H9 (cell line): Measurements from ENCODE around the gene MSL3. TPM values are rescaled to one million over a fixed set of nuclear protein-coding genes. Genes with fewer than 3 reads are reported as not detected.

Experiments used
- DNase-seq: peaks from one replicate; pipeline ENCODE4 v3.0.0-alpha.2; 2017
- H2AFZ ChIP-seq: one replicate; pipeline ENCODE4 v1.6.1; 2013; ENCODE audit warnings: mild to moderate bottlenecking, low read length, control low read depth, moderate library complexity
- H2AK5ac ChIP-seq: 2 replicates; pipeline ENCODE4 v1.6.1; 2013; ENCODE audit warnings: low read length, control low read depth, mixed read lengths; ENCODE audit not compliant: insufficient read length
- H2BK120ac ChIP-seq: one replicate; pipeline ENCODE4 v1.6.1; 2013; ENCODE audit warnings: low read depth, mild to moderate bottlenecking, low read length, control low read depth, inconsistent platforms; ENCODE audit not compliant: poor library complexity, severe bottlenecking
- H2BK12ac ChIP-seq: 2 replicates; pipeline ENCODE4 v1.6.1; 2013; ENCODE audit warnings: low read length, control low read depth, mixed read lengths, low read depth; ENCODE audit not compliant: insufficient read length
- H2BK15ac ChIP-seq: 2 replicates; pipeline ENCODE4 v1.6.1; 2013; ENCODE audit warnings: low read depth, low read length, control low read depth
- H2BK20ac ChIP-seq: one replicate; pipeline ENCODE4 v1.6.1; 2013; ENCODE audit warnings: low read depth, mild to moderate bottlenecking, low read length, control low read depth, inconsistent platforms; ENCODE audit not compliant: poor library complexity, severe bottlenecking
- H2BK5ac ChIP-seq: 2 replicates; pipeline ENCODE4 v1.6.1; 2013; ENCODE audit warnings: low read length, control low read depth, mixed read lengths; ENCODE audit not compliant: insufficient read length
- H3K14ac ChIP-seq: 2 replicates; pipeline ENCODE4 v1.6.1; 2013; ENCODE audit warnings: low read length, control low read depth; ENCODE audit not compliant: insufficient read depth
- H3K18ac ChIP-seq: 2 replicates; pipeline ENCODE4 v1.6.1; 2013; ENCODE audit warnings: low read depth, mild to moderate bottlenecking, mixed read lengths, low read length, control low read depth; ENCODE audit not compliant: insufficient read length
- H3K23ac ChIP-seq: 2 replicates; pipeline ENCODE4 v1.6.1; 2013; ENCODE audit warnings: low read length, control low read depth, mixed read lengths, low read depth; ENCODE audit not compliant: insufficient read length
- H3K23me2 ChIP-seq: 2 replicates; pipeline ENCODE4 v1.6.1; 2013; ENCODE audit warnings: low read depth, mild to moderate bottlenecking, mixed read lengths, low read length, control low read depth; ENCODE audit not compliant: insufficient read length, poor library complexity, severe bottlenecking
- H3K27ac ChIP-seq: 2 replicates; pipeline ENCODE4 v1.5.1; 2013; ENCODE audit warnings: low read length, control low read depth, mixed read lengths, low read depth; ENCODE audit not compliant: insufficient read length
- H3K27me3 ChIP-seq: 2 replicates; pipeline ENCODE4 v1.6.1; 2013; ENCODE audit warnings: low read length, control low read depth, inconsistent platforms; ENCODE audit not compliant: insufficient read depth
- H3K4ac ChIP-seq: 2 replicates; pipeline ENCODE4 v1.6.1; 2013; ENCODE audit warnings: low read depth, mild to moderate bottlenecking, control low read depth, inconsistent platforms, low read length, moderate library complexity
- H3K4me1 ChIP-seq: 2 replicates; pipeline ENCODE4 v1.6.1; 2013; ENCODE audit warnings: low read length, control low read depth, inconsistent platforms; ENCODE audit not compliant: insufficient read depth
- H3K4me2 ChIP-seq: 2 replicates; pipeline ENCODE4 v1.6.1; 2013; ENCODE audit warnings: low read length, control low read depth, mixed read lengths; ENCODE audit not compliant: insufficient read length, insufficient read depth
- H3K56ac ChIP-seq: 2 replicates; pipeline ENCODE4 v1.6.1; 2013; ENCODE audit warnings: low read depth, mild to moderate bottlenecking, mixed read lengths, low read length, control low read depth; ENCODE audit not compliant: insufficient read length
- H3K79me1 ChIP-seq: 2 replicates; pipeline ENCODE4 v1.6.1; 2013; ENCODE audit warnings: low read depth, mild to moderate bottlenecking, moderate library complexity, low read length, control low read depth, inconsistent platforms; ENCODE audit not compliant: insufficient read depth, poor library complexity, severe bottlenecking
- H3K79me2 ChIP-seq: 2 replicates; pipeline ENCODE4 v1.6.1; 2013; ENCODE audit warnings: low read length, control low read depth, inconsistent platforms; ENCODE audit not compliant: insufficient read depth
- H3K9ac ChIP-seq: 2 replicates; pipeline ENCODE4 v1.6.1; 2013; ENCODE audit warnings: low read length, control low read depth, mixed read lengths; ENCODE audit not compliant: insufficient read length; ENCODE audit errors: extremely low read depth
- H3K9me3 ChIP-seq: one replicate; pipeline ENCODE4 v1.6.1; 2013; ENCODE audit warnings: low read depth, low read length, inconsistent platforms; ENCODE audit not compliant: control insufficient read depth
- H3T11ph ChIP-seq: one replicate; pipeline ENCODE4 v1.6.1; 2013; ENCODE audit warnings: mild to moderate bottlenecking, low read length, control low read depth, inconsistent platforms
- H4K20me1 ChIP-seq: one replicate; pipeline ENCODE4 v1.6.1; 2013; ENCODE audit not compliant: control insufficient read depth, insufficient read length, insufficient read depth
- H4K5ac ChIP-seq: 2 replicates; pipeline ENCODE4 v1.6.1; 2013; ENCODE audit warnings: low read depth, mild to moderate bottlenecking, mixed read lengths, low read length, control low read depth; ENCODE audit not compliant: insufficient read length
- H4K8ac ChIP-seq: replicated peaks from 2 replicates; pipeline ENCODE4 v1.6.1; 2013; ENCODE audit warnings: low read length, control low read depth, mixed read lengths, low read depth; ENCODE audit not compliant: insufficient read length
- H4K91ac ChIP-seq: 2 replicates; pipeline ENCODE4 v1.6.1; 2013; ENCODE audit warnings: low read depth, mild to moderate bottlenecking, moderate library complexity, mixed read lengths, low read length, control low read depth; ENCODE audit not compliant: insufficient read length
- H3K27ac Mint-ChIP-seq, 3 experiments: 2 replicates in 2 of 3; 3 replicates in 1 of 3; pipeline ENCODE4 v1.8.0; 2020 to 2021; ENCODE audit warnings: mixed read lengths in 3 of 3, mild to moderate bottlenecking in 1 of 3, moderate library complexity in 1 of 3
- H3K27me3 Mint-ChIP-seq: 2 replicates; pipeline ENCODE4 v1.8.0; 2021; ENCODE audit warnings: low read depth, mild to moderate bottlenecking, moderate library complexity, mixed read lengths
- H3K36me3 Mint-ChIP-seq, 3 experiments: 2 replicates in 2 of 3; 3 replicates in 1 of 3; pipeline ENCODE4 v1.8.0; 2020 to 2021; ENCODE audit warnings: low read depth in 3 of 3, mixed read lengths in 3 of 3; ENCODE audit not compliant: insufficient read depth in 1 of 3
- H3K4me1 Mint-ChIP-seq, 2 experiments: 2 replicates each; pipeline ENCODE4 v1.8.0; 2020; ENCODE audit warnings: mixed read lengths in 2 of 2
- H3K4me3 Mint-ChIP-seq, 2 experiments: 2 replicates in 1 of 2; 3 replicates in 1 of 2; pipeline ENCODE4 v1.8.0; 2020 to 2021; ENCODE audit warnings: mild to moderate bottlenecking in 2 of 2, mixed read lengths in 2 of 2, moderate library complexity in 1 of 2
- H3K9me3 Mint-ChIP-seq, 2 experiments: 2 replicates in 1 of 2; 3 replicates in 1 of 2; pipeline ENCODE4 v1.8.0; 2020; ENCODE audit warnings: mild to moderate bottlenecking in 2 of 2, mixed read lengths in 2 of 2, moderate library complexity in 1 of 2
- CTCF ChIP-seq: fragments of 200-600 bp; sonication (generic); conservative IDR thresholded peaks from 3 replicates; pipeline ENCODE4 v1.8.0; 2021; ENCODE audit warnings: antibody characterized with exemption, mild to moderate bottlenecking
- WGBS: extraction: QIAGEN DNeasy Blood & Tissue Kit; methylation state at CpG from one replicate; pipeline ENCODE4 v1.1.7; 2013; ENCODE audit warnings: missing lambda C conversion rate, low lambda C conversion rate, mixed read lengths; ENCODE audit not compliant: insufficient read length; ENCODE audit errors: extremely low coverage; 5-methylcytosine and 5-hydroxymethylcytosine counted together
- total RNA-seq: library from RNA; stranded (reverse); gene quantifications from 2 replicates; pipeline ENCODE4 v1.2.1, GENCODE V29; 2021

Gene MSL3
- total RNA-seq, 1 experiment from 2014 or later, result 13.0 TPM

GRCh38 chrX:11813341-11813740, 55.3 kb downstream of the MSL3 start:
- Histone ChIP-seq H2AK5ac (no peak overlapping the region), H3K18ac (no peak overlapping the region), H3K56ac (no peak overlapping the region), H4K20me1 (no peaks in the 10 kb centered on the region), H3K23ac (no peak overlapping the region), H4K8ac (no peak overlapping the region), H3K27ac (no peak overlapping the region), H2BK5ac (no peak overlapping the region), H2BK20ac (no peak overlapping the region), H3K14ac (no peak overlapping the region), H2BK120ac (no peak overlapping the region), H3K4me1 (no peaks in the 10 kb centered on the region), H3K79me1 (no peaks in the 10 kb centered on the region), H3K4me2 (no peak overlapping the region), H3K4ac (no peak overlapping the region), H4K91ac (no peak overlapping the region), H2BK12ac (no peak overlapping the region), H3K27me3 (no peaks in the 10 kb centered on the region), H3K79me2 (no peaks in the 10 kb centered on the region), H3K9me3 (no peaks in the 10 kb centered on the region), H2BK15ac (no peak overlapping the region), H3K9ac (no peak overlapping the region), H3K23me2 (no peaks in the 10 kb centered on the region), H2AFZ (no peak overlapping the region), H4K5ac (no peak overlapping the region), H3T11ph (no peak overlapping the region)
- Mint-ChIP-seq H3K27me3 (peaks cover 3% of the 10 kb centered on the region; the same call in 1 of the 2 replicates), H3K27ac (no peak overlapping the region), H3K36me3 (peaks cover 0 to 2% (median 1%) of the 10 kb centered on the region in 3 experiments; a peak in 1 of 7 replicates), H3K4me3 (no peak overlapping the region), H3K4me1 (no peaks in the 10 kb centered on the region), H3K9me3 (peaks cover 54 to 59% of the 10 kb centered on the region in 2 experiments)
- no peak for TF ChIP-seq CTCF
- WGBS, result no CpG with 5 or more reads among the region's 2 CpGs
- DNase-seq, result no peak

Other genes with a start within 250 kb of the MSL3 start
- gene ARHGAP6, start 92.3 kb upstream of the MSL3 start, total RNA-seq, result 0.07 and 0.15 TPM in 2 replicates